HG02943 (cell line): ENCODE results near the gene LSM12.
A peak's percentile ranks its signal among the peaks of the same experiment; 100 is the strongest.
"Not testable (repeated sequence)": the region's sequence is repeated elsewhere in the genome, so short reads cannot be mapped to it uniquely, and the experiment has no call there.

Experiments
- ATAC-seq: cut with Tn5 transposase; IDR thresholded peaks from one replicate; pipeline ENCODE4 v1.9.1; 2021; ENCODE audit warnings: mild to moderate bottlenecking, low read depth, moderate library complexity; ENCODE audit not compliant: unreplicated experiment

LSM12 gene

GRCh38 chr17:44076716-44077594 lies 10.5 kb upstream of the LSM12 start:
- ATAC-seq = no peak

DNA sequence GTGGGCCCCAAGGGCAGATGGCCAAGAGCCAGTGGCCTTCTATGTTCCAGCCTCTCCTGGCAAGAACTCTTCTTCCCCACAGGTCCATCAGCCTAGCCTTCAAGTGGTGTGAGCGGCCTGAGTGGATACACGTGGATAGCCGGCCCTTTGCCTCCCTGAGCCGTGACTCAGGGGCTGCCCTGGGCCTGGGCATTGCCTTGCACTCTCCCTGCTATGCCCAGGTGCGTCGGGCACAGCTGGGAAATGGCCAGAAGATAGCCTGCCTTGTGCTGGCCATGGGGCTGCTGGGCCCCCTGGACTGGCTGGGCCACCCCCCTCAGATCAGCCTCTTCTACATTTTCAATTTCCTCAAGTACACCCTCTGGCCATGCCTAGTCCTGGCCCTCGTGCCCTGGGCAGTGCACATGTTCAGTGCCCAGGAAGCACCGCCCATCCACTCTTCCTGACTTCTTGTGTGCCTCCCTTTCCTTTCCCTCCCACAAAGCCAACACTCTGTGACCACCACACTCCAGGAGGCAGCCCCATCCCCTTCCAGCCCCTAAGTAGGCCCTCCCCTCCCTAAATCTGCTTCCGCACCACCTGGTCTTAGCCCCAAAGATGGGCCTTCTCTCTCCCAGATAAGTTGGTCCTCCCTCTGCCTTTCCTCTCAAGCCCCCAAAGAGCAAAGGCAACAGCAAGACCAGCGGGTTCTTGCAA lies 9.3 kb upstream of the LSM12 start:
- no peak for ATAC-seq

- ATAC-seq = no peak
These were observed 8.4 kb upstream of the LSM12 start for GRCh38 chr17:44074911-44075285.

DNA sequence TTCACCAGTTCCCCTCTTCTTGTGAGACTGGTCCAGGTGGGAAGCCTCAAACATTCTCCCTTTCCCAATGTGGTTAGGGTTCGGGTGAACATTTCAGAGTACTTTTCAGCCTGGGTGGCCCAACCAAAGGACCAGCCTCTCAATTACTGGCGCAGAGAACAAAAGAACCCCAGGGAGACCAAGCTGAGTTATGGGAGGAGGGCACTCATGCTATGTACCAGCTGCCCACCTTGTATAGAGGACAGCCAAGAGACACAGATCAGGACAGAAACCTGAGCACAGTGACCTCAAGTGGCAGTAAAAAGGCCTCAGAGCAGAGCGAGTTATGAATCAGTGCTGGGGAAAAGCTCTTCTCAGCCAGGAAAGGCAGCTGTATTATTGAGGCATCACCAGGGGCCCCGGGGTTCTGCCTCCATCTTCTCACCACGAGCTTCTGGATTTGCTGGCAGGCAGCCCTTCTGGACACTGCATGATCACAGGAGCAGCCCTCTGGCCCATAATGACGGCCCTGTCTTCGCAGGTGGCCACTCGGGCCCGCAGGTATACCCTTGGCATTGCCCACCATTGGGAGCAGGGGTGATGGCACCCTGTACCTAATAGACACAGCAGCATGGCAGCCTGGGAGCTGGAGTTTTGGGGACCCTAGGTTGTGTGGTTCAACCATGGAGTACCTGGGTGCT lies 7.9 kb upstream of the LSM12 start:
- ATAC-seq = no peak

DNA sequence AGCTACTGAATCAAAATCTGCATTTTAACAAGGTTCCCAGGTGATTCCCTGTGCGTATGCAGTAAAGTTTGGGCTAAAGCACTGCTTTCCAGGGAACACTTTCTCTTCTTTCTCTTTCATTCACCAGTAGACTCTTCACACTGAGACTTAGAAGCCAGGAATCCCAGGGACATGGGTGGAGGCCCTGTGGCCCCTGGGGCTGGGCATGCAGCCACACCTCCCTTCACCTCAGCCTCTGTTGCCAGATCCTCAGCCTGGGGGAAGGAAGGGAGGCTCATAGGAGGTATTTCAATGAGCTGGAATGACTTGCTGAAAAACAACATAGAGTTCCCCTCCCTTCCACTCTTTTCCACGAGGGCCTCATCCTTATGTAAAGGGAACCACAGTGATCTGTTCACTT lies 5.3 kb upstream of the LSM12 start:
- ATAC-seq = no peak

- no peak for ATAC-seq
These were observed 4.7 kb upstream of the LSM12 start for GRCh38 chr17:44071198-44071520.

DNA sequence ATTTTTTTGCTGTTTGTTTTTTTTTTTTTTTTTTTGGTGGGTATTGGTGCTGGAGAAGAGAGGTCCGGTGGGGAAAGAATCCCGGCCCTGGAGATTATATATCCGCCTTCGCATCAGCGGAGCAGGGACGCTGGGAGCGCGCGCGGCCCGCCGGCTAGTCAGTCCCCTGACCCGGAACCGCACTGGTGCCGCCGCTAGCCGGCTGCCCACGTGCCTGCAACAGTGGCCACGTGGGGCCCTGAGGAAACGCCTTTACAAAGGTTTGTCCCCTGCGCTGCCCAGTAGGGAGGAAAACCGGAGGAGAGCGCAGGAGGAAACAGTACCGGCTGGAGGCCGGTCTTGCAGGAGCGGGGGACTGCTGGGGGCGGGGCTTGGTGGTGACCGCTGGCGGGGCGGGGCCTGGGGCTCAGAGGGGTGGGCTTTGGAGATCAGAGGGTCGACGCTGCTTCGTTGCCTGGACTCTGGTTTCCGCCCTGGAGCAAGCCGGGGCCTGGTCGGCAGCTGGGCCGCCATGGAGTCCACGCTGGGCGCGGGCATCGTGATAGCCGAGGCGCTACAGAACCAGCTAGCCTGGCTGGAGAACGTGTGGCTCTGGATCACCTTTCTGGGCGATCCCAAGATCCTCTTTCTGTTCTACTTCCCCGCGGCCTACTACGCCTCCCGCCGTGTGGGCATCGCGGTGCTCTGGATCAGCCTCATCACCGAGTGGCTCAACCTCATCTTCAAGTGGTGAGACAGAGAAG lies 4.2 kb upstream of the LSM12 start, which contains the start of gene G6PC3:
Gene G6PC3, plus strand, starts transcription at position 281 of the 743 bp plus-strand sequence. Its CDS starts 231 bp downstream, at position 512.
- ATAC-seq = peak; percentile 62

- no peak for ATAC-seq
These were observed 3.5 kb upstream of the LSM12 start for GRCh38 chr17:44069974-44070454.

DNA sequence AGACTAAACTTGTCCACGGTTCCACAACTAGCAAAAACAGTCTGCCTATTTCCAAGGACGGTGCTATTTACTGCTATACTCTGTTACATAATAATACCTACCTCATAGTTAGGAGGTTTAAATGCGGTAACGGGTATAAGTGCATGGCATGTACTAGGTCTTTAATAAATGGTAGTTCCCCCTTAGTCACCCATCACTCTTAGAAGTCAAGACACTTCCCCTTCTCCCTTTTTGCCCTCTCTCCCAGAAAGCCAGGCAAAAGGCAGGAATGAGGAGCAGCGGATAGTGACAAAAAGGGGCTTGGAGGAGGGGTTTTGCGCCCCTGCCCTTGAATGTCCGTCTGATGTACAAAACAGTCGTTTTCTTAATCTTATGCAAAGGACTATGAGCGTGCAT lies 1.1 kb upstream of the LSM12 start:
- ATAC-seq = no peak

DNA sequence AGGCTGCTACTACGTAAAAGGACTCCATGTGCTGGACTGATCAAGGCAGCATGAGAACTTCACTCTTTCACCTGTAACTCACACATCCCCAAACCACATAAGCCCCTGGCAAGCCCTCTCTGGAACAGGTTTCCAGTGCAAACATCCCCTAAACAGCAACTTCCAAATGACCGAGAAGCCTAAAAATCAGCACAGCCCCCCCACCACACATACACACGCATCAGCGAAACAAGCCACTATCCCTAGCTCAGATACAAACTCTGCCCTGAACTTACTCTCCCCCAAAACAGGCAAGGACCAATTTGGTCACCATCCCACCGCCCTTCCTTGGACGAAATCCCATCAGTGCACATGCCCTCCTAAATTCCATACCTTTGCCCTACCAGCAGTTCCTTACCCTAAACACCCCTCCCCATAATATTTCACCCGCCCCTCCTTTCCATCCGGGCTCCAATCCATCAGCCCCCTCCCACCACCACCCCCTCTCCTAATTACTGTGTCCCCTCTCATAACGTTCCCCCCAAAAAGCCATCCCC lies 735 bp downstream of the LSM12 start:
- ATAC-seq = no peak

- ATAC-seq = no peak
These were observed 2.5 kb downstream of the LSM12 start for GRCh38 chr17:44063704-44064639.

DNA sequence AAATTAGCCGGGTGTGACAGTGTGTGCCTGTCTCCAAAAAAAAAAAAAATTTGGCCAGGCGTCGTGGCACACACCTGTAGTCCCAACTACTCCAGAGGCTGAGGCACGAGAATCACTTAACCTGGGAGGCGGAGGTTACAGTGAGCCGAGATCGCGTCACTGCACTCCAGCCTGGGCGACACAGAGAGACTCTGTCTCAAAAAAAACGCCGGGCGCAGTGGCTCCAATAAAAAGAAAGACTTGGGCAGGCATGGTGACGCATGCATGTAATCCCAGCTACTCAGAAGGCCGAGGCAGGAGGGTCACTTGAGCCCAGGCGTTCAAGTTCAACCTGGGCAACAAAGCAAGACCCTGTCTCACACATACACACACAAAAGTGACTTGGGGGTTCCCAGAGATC lies 3.6 kb downstream of the LSM12 start:
- no peak for ATAC-seq

GRCh38 chr17:44061446-44061845 lies 5.0 kb downstream of the LSM12 start:
- no peak for ATAC-seq

DNA sequence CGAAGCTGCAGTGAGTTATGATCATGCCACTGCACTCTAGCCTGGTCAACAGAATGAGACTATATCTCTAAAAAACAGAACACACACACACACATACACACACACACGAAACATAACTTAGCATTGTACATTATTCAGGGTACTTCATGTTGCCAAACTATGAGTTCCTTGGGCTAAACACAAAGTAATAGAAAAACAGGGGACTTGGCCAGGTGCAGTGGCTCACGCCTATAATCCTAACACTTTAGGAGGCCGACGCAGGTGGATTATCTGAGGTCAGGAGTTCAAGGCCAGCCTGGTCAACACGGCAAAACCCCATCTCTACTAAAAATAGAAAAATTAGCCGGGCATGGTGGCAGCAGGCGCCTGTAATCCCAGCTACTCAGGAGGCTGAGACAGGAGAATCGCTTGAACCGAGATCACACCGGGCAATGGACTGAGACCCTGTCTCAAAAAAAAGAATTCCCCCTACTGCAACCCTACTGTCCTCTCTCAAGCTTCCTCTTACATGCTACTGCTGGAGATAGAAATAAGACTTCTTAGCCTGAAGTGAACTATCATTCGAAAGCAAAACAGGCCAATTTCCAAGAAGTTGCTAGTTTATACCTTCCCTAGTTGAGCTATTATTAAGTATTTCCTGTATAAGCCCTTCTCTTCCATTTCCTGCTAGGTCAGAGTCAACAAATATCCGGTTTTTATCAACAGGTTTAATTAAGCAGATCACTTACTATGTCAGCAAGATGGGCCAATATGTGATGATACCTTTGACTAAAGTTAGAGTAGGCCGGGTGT lies 7.2 kb downstream of the LSM12 start:
- ATAC-seq = no peak

GRCh38 chr17:44053125-44053872 lies 13.2 kb downstream of the LSM12 start:
- no peak for ATAC-seq

DNA sequence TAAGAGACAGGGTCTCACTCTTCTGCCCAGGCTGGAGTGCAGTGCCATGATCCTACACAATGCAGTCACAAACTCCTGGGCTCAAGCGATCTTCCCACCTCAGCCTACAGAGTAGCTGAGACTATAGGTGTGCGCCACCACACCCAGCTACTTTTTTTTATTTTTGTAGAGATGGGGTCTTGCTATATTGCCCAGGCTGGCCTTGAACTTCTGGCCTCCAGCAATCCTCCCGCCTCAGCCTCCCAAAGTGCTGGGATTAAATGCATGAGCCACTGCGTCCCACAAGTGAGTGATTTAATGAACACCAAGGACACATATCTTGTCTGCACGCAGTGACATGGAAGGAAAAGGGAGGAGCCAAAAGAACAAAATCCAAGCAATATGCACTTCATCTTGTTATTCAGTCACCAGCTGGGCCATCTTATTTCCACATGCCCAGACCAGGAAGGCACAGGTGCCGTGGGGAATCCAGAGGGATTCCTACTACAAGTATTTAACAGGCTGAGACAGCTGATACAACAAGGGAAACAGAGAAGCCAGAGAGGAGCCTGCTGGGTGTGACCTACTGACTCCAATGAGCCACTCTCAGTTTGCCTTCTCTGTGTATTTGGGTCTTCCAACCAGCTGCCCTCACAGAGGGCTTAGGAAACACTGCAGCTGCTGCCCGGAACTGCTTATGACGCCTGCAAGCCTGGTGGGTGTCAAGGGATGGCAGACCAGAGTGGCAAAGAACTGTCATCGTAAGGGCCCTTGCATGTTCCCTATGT lies 17.0 kb downstream of the LSM12 start:
- no peak for ATAC-seq

DNA sequence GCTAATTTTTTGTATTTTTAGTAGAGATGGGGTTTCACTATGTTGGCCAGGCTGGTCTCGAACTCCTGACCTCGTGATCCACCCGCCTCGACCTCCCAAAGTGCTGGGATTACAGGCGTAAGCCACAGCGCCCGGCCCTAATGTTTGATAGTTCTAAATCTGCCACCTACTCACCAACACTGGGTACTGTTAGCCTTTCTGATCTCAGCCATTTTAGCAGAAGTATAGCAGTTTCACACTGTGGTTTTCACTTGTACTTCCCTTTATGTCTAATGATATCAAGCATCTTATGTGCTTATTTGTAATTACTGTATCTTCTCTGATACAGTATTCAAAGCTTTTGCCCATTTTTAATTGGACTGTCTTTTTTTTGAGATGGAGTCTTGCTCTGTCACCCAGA lies 19.6 kb downstream of the LSM12 start:
- ATAC-seq = not testable (repeated sequence)
